ENCODE data around the gene TRIM2.

The TRIM2 gene

GRCh38 chr4:153176938-153177337, 27.3 kb upstream of the TRIM2 start:
- Histone ChIP-seq H3K27me3 (replicated peaks; ENCODE audit: insufficient read depth, low read length) (no peaks in the 10 kb centered on the region), H3K9ac (ENCODE audit: low read length) (no peak overlapping the region), H3K27ac (ENCODE audit: low read length) (no peak overlapping the region), H3K9me3 (replicated peaks; ENCODE audit: insufficient read depth, low read length) (no peaks in the 10 kb centered on the region), H3K4me2 (ENCODE audit: low read depth, low read length) (no peak overlapping the region), H3K9me2 (replicated peaks; ENCODE audit: insufficient read depth, low read length) (no peaks in the 10 kb centered on the region), H4K20me1 (ENCODE audit: insufficient read depth, low read length) (no peaks in the 10 kb centered on the region), H3K36me3 (replicated peaks; ENCODE audit: insufficient read depth, low read length) (no peaks in the 10 kb centered on the region), H3K4me1 (ENCODE audit: low read length) (no peaks in the 10 kb centered on the region), H3F3A (ENCODE audit: insufficient read depth, low read length) (no peaks in the 10 kb centered on the region), H3K4me3 (ENCODE audit: low read length) (no peak overlapping the region), H3K79me2 (ENCODE audit: low read length) (no peaks in the 10 kb centered on the region), H2AFZ (ENCODE audit: low read length) (no peak overlapping the region)
- TF ChIP-seq EZH2phosphoT487 (IDR thresholded peaks at IDR 0.05; ENCODE audit: low read length) (no peak), EZH2 (optimal IDR thresholded peaks at IDR 0.05; ENCODE audit: low read depth, low read length) (no peak), CTCF (IDR thresholded peaks at IDR 0.05; ENCODE audit: low read length) (no peak)
- DNase-seq = no peak

- H3K4me3 ChIP-seq (ENCODE audit: low read length) = no peak overlapping the region
- H3K9ac ChIP-seq (ENCODE audit: low read length) = no peak overlapping the region
- no peaks in the 10 kb centered on the region for H3F3A ChIP-seq (ENCODE audit: insufficient read depth, low read length)
- TF ChIP-seq EZH2phosphoT487 (IDR thresholded peaks at IDR 0.05; ENCODE audit: low read length) = no peak
- TF ChIP-seq EZH2 (optimal IDR thresholded peaks at IDR 0.05; ENCODE audit: low read depth, low read length) = no peak
- no peak for TF ChIP-seq CTCF (IDR thresholded peaks at IDR 0.05; ENCODE audit: low read length)
- H3K36me3 ChIP-seq (replicated peaks; ENCODE audit: insufficient read depth, low read length) = no peaks in the 10 kb centered on the region
- H3K4me1 ChIP-seq (ENCODE audit: low read length) = no peaks in the 10 kb centered on the region
- H3K4me2 ChIP-seq (ENCODE audit: low read depth, low read length) = no peak overlapping the region
- no peak for DNase-seq
- no peaks in the 10 kb centered on the region for H3K9me2 ChIP-seq (replicated peaks; ENCODE audit: insufficient read depth, low read length)
- no peaks in the 10 kb centered on the region for H4K20me1 ChIP-seq (ENCODE audit: insufficient read depth, low read length)
- H3K9me3 ChIP-seq (replicated peaks; ENCODE audit: insufficient read depth, low read length) = no peaks in the 10 kb centered on the region
- H3K27ac ChIP-seq (ENCODE audit: low read length) = no peak overlapping the region
- no peaks in the 10 kb centered on the region for H3K79me2 ChIP-seq (ENCODE audit: low read length)
- H3K27me3 ChIP-seq (replicated peaks; ENCODE audit: insufficient read depth, low read length) = no peaks in the 10 kb centered on the region
- no peak overlapping the region for H2AFZ ChIP-seq (ENCODE audit: low read length)
Measured at GRCh38 chr4:153177841-153178240, 26.4 kb upstream of the TRIM2 start.

GRCh38 chr4:153179100-153179499, 25.1 kb upstream of the TRIM2 start:
- TF ChIP-seq EZH2 (optimal IDR thresholded peaks at IDR 0.05; ENCODE audit: low read depth, low read length) (no peak), CTCF (IDR thresholded peaks at IDR 0.05; ENCODE audit: low read length) (no peak), EZH2phosphoT487 (IDR thresholded peaks at IDR 0.05; ENCODE audit: low read length) (no peak)
- Histone ChIP-seq H3K36me3 (replicated peaks; ENCODE audit: insufficient read depth, low read length) (no peaks in the 10 kb centered on the region), H3K9ac (ENCODE audit: low read length) (no peak overlapping the region), H3K4me2 (ENCODE audit: low read depth, low read length) (no peak overlapping the region), H3K9me3 (replicated peaks; ENCODE audit: insufficient read depth, low read length) (no peaks in the 10 kb centered on the region), H3F3A (ENCODE audit: insufficient read depth, low read length) (no peaks in the 10 kb centered on the region), H2AFZ (ENCODE audit: low read length) (no peak overlapping the region), H3K79me2 (ENCODE audit: low read length) (no peaks in the 10 kb centered on the region), H3K4me3 (ENCODE audit: low read length) (no peak overlapping the region), H4K20me1 (ENCODE audit: insufficient read depth, low read length) (no peaks in the 10 kb centered on the region), H3K9me2 (replicated peaks; ENCODE audit: insufficient read depth, low read length) (no peaks in the 10 kb centered on the region), H3K27me3 (replicated peaks; ENCODE audit: insufficient read depth, low read length) (no peaks in the 10 kb centered on the region), H3K27ac (ENCODE audit: low read length) (no peak overlapping the region), H3K4me1 (ENCODE audit: low read length) (no peaks in the 10 kb centered on the region)
- DNase-seq = no peak
